C4-2B (cell line): ENCODE results near the gene CCL18.
A peak's percentile ranks its signal among the peaks of the same experiment; 100 is the strongest.
"Not testable (repeated sequence)": the region's sequence is repeated elsewhere in the genome, so short reads cannot be mapped to it uniquely, and the experiment has no call there.

ENCODE experiments used
- H3K27ac ChIP-seq: fragments of 450-650 bp; 2 replicates; pipeline ENCODE4 v1.5.1; 2017
- ZFX ChIP-seq: fragments of 450-650 bp; IDR thresholded peaks from 2 replicates; pipeline ENCODE4 v1.6.1; 2017
- TF ChIP-seq, protein P1 (sequence below): fragments of 450-650 bp; conservative IDR thresholded peaks from 2 replicates; pipeline ENCODE4 v1.5.1; 2017; ENCODE audit warnings: mild to moderate bottlenecking

Gene CCL18

DNA sequence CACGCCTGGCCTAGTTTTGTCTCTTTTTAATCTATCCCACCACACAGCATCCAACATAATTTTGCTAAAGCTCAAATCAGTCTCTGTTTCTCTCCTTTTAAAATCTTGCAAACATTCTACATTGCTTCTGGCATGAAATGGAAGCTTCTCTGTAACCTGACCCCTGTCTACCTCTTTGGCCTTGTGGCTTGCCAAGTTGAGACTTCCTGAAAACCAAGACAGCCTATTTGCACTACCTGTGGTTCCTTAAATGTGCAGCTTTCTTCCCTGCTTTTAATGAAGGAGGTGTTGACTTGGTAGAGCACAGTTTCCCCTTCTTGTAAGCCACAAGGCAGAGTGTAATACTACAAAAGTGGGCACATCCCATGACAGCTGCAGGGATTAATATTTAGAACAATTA lies 31.9 kb downstream of the CCL18 start:
- peak overlapping the region; percentile 26 for H3K27ac ChIP-seq
- TF ChIP-seq ZFX = no peak
- TF ChIP-seq, protein P1, sequence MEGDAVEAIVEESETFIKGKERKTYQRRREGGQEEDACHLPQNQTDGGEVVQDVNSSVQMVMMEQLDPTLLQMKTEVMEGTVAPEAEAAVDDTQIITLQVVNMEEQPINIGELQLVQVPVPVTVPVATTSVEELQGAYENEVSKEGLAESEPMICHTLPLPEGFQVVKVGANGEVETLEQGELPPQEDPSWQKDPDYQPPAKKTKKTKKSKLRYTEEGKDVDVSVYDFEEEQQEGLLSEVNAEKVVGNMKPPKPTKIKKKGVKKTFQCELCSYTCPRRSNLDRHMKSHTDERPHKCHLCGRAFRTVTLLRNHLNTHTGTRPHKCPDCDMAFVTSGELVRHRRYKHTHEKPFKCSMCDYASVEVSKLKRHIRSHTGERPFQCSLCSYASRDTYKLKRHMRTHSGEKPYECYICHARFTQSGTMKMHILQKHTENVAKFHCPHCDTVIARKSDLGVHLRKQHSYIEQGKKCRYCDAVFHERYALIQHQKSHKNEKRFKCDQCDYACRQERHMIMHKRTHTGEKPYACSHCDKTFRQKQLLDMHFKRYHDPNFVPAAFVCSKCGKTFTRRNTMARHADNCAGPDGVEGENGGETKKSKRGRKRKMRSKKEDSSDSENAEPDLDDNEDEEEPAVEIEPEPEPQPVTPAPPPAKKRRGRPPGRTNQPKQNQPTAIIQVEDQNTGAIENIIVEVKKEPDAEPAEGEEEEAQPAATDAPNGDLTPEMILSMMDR = no peak

DNA sequence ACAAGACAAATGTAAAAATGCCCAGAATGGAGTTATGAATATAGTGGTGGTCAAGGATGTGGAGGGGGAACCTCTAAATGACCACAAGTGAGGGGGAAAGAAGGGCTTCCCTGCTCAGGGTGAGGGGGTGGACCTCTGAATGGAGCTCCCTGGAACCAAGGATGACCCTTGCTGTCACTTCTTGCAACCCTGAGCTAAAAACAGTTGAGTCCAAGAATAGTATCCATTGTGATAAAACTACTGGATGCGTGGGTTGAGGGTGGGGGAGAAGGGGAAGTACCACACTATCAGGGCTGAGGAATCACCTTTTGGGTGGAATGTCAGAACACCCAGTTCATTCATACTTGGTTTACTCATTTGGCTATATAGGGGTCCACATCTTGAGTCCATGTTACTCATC lies 34.9 kb downstream of the CCL18 start:
- not testable (repeated sequence) for H3K27ac ChIP-seq

DNA sequence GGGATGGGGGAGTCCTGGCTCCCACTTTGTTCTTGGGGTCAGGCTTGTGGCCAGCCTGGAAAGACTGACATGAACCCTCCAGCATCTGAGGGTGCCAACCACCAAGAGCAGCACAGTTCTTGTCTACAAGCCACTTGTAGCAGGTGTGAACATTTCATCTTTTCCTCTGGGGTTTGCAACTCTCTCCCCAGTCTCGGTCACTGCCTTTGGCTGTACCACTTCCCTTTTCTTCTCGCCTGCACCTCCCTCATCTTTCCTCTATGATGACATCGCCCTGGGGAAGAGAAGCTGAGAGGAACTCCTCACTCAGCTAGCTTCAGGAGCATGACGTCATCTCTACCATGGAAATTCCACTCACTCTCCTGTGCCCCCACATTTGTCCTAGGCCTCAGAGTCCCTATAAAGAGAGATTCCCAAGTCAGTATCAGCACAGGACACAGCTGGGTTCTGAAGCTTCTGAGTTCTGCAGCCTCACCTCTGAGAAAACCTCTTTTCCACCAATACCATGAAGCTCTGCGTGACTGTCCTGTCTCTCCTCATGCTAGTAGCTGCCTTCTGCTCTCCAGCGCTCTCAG lies 39.4 kb downstream of the CCL18 start, which contains the start of gene CCL4:
CCL4 (plus strand) TSS at position 427 of the 575 bp plus-strand sequence; CDS start at position 506, 79 bp downstream.
- not testable (repeated sequence) for H3K27ac ChIP-seq

DNA sequence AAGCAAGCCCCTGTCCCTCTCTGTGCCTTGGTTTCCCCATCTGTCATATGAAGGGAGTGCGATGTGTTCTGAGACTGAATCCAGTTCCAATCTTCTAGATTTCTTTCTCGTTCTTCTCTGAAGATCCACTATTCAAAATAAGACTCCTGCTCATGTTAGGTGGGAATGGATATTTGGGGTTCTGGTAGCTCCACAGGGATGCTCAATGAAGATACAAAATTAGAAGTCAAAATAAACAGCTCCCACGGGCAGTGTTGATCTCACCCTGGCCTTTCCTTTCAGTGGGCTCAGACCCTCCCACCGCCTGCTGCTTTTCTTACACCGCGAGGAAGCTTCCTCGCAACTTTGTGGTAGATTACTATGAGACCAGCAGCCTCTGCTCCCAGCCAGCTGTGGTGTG lies 40.2 kb downstream of the CCL18 start:
- H3K27ac ChIP-seq = not testable (repeated sequence)

DNA sequence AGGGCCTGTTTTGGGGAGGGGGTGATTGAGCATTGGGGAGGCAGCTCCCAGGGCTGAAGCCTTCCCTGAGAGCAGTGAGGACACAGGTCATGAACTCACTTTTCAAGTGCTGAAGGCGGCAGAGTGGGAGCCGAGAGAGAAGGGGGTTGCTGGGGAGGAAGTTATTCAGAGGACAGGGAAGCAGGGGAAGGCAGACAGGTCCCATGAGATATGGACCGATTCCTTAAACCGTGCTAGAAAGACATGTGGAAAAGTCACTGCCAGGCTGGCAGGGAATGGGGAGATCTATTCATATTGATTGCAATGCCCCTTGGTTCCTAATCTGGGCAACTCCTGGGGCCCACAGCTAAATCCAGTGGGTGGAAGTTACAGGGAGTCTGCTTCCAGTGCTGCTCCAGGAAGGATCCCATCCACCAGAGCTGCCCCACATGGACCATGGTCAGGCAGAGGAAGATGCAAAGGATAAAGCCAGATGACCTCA lies 40.7 kb downstream of the CCL18 start:
- TF ChIP-seq, protein P1 = no peak
- H3K27ac ChIP-seq = no peak overlapping the region

DNA sequence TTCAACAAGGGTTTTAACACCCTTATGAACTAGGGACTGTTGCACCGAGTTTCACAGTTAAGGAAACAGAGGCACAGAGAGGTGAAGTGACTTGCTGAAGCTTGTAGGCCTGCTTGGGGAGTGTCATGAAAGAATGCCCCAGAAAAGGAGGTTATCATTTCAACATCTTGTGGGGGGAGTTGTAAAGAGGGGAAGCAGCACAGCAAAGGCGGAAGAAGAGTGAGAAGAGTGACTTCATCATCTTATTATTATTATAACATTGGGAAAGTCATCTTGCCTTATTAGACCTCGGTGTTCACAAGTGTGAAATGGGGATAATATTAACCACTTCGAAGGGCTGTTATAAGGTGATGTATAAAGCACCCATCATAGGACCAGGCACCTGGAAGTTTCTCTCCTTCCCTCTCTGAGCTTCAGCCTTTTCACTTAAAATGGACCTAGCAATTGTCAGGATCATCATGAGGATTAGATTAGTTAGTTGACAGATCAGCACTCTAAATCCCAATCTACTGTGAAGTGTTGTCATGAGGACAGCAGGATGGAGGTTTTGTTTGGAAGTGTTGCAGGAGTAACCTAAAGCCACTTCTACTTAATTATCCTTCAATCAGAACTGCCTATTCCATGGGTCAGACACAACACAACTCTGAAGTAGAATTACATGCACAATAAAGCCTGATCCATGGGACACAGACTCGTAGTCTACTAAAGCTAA lies 41.9 kb downstream of the CCL18 start:
- no peak overlapping the region for H3K27ac ChIP-seq
- TF ChIP-seq, protein P1 = no peak
- no peak for TF ChIP-seq ZFX

DNA sequence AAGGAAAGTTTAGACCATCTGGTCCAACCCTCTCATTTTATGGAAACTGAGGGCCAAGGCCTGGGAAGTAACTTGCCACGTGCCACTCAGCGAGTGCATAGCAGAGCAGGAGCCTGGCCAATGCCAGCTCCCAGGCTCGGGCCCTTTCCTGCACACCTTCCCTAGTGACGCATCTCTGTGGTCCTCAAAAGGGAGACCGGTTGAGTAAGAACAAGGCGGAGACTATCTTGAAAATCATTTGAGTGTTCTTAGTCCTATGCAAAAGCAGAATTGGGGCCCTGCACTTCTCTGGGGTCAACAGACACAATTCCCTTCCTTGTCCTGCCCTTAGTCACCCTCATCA lies 42.4 kb downstream of the CCL18 start:
- no peak overlapping the region for H3K27ac ChIP-seq
- TF ChIP-seq, protein P1 = no peak
- no peak for TF ChIP-seq ZFX

DNA sequence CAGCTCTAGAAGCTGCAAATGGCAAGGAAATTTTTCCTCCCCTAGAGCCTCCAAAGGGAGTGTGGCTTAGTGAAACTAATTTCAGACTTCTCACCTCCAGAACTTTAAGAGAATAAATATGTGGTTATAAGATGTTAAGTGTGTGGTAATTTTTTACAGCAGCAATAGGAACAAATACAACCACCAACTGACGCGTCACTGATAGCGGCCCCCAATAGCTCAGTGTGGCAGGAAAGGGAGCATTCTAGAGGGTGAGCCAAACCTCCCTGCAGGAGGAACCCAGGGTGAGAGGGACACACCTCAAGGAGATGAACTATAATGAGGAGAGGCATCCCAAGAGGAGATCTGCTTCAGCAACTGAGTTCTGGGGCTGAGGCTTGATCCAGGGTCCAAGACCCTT lies 43.6 kb downstream of the CCL18 start:
- no peak for TF ChIP-seq ZFX
- TF ChIP-seq, protein P1 = no peak
- H3K27ac ChIP-seq = no peak overlapping the region

DNA sequence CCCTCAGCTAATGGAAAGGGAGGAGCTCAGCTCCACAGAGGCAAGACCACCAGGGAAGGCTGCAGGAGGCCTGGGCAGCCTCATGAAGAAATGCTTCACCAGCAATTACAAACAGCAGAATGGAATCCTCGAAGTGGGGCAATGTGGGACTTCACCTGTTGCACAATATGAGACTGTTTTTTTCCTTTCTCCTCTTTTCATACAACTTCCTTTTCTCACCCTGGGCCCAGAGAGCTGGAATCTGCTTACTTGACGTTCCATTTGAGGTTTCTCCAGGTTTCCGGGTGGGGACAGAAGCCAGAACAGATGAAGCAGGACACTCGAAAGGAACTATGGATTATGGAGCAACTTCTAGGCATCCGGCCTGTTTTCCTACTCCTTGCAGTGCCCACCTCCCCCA lies 44.2 kb downstream of the CCL18 start:
- H3K27ac ChIP-seq = not testable (repeated sequence)

DNA sequence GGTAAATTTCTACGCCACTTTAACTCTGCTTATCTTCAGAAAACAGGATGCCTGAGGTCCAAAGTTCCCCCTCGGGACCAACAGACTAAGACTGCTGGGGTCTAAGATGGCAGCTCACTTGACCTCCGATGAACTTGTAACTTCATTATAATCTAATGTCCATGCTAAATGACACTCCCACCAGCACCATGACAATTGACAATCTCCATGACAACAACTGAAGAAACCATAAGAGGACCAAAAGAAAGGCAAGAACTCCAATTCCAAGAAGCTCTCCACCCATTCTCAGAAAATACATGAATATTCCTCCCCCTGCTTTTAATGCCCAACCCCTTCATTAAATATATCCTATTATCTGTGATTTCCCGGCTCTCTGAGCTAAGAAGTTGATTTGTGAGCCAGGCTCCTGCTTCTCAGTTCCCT lies 47.0 kb downstream of the CCL18 start:
- no peak overlapping the region for H3K27ac ChIP-seq
- TF ChIP-seq ZFX = no peak
- TF ChIP-seq, protein P1 = no peak
